GM12878 (cell line): ENCODE results near the gene PPP2R2D. TPM values are rescaled to one million over a fixed set of nuclear protein-coding genes. Genes with fewer than 3 reads are reported as not detected.

Experiments
- ATAC-seq: fragments of 200-7000 bp; cut with Tn5 transposase; 3 replicates; pipeline ENCODE4 v1.9.1; 2020; ENCODE audit warnings: mild to moderate bottlenecking, moderate library complexity
- BruUV-seq: library from RNA; stranded (reverse); fragments of 400-500 nt; replicated peaks from 2 replicates; lab custom pipeline; 2021; lab: Mats Ljungman, UMichigan
- CTCF ChIA-PET: fragments of 300-600 bp; sonication (Branson Sonifier 250); formaldehyde crosslinking; extraction: SDS; loops from one replicate; lab custom pipeline; 2021; ENCODE audit warnings: inconsistent platforms; lab: Yijun Ruan, JAX
- POLR2A ChIA-PET: fragments of 350-600 bp; formaldehyde crosslinking; extraction: SDS; loops from one replicate; lab custom pipeline; 2021; ENCODE audit warnings: inconsistent platforms; lab: Charles Lee
- RAD21 ChIA-PET: fragments of 300-600 bp; sonication (Branson Sonifier 250); formaldehyde crosslinking; loops from one replicate; lab custom pipeline; 2023; ENCODE audit warnings: antibody characterized with exemption; ENCODE audit not compliant: unreplicated experiment; lab: Charles Lee
- SMC1A ChIA-PET: fragments of 300-600 bp; sonication (Branson Sonifier 250); formaldehyde crosslinking; loops from one replicate; lab custom pipeline; 2023; ENCODE audit not compliant: unreplicated experiment, uncharacterized antibody; lab: Charles Lee
- DNase-seq: peaks from one replicate; pipeline ENCODE4 v3.0.0-alpha.2; 2011; ENCODE audit warnings: low read depth, low spot score
- FAIRE-seq: peaks from 3 replicates; lab custom pipeline; 2011; peaks lifted over from hg19 to GRCh38; lab: Jason Lieb, UNC
- H2AFZ ChIP-seq: 2 replicates; pipeline ENCODE4 v1.6.0; 2011; ENCODE audit warnings: low read depth, low read length, control low read depth; ENCODE audit not compliant: control insufficient read depth
- H3K27ac ChIP-seq: 2 replicates; pipeline ENCODE4 v1.5.1; 2011; ENCODE audit warnings: control low read depth; ENCODE audit not compliant: control insufficient read depth, insufficient read depth
- H3K27me3 ChIP-seq, 2 experiments: replicated peaks in 1 of 2; 2 replicates each; pipeline versions ENCODE4 v1.6.0 to v1.6.1; 2011; ENCODE audit warnings: low read length in 1 of 2; ENCODE audit not compliant: control insufficient read depth in 2 of 2, insufficient read depth in 2 of 2
- H3K36me3 ChIP-seq, 2 experiments: 2 replicates each; pipeline ENCODE4 v1.5.1; 2011; ENCODE audit warnings: low read length in 1 of 2; ENCODE audit not compliant: control insufficient read depth in 2 of 2, insufficient read depth in 2 of 2
- H3K4me1 ChIP-seq: 2 replicates; pipeline ENCODE4 v1.6.1; 2011; ENCODE audit warnings: mild to moderate bottlenecking, low read length, moderate library complexity, mixed read lengths; ENCODE audit not compliant: control insufficient read depth, insufficient read depth
- H3K4me2 ChIP-seq: 2 replicates; pipeline ENCODE4 v1.6.0; 2011; ENCODE audit warnings: control low read depth; ENCODE audit not compliant: control insufficient read depth, insufficient read depth
- H3K4me3 ChIP-seq: fragments of 200-600 bp; sonication (generic); 2 replicates; pipeline ENCODE4 v1.5.1; 2016
- H3K79me2 ChIP-seq: 2 replicates; pipeline ENCODE4 v1.6.0; 2011; ENCODE audit warnings: low read length; ENCODE audit not compliant: control insufficient read depth, insufficient read depth
- H3K9ac ChIP-seq: 2 replicates; pipeline ENCODE4 v1.8.0; 2011; ENCODE audit warnings: low read length, control low read depth, mixed read lengths; ENCODE audit not compliant: control insufficient read depth, insufficient read depth
- H3K9me3 ChIP-seq: replicated peaks from 3 replicates; pipeline ENCODE4 v1.5.1; 2011; ENCODE audit warnings: mild to moderate bottlenecking, low read length; ENCODE audit not compliant: control insufficient read depth, insufficient read depth
- H4K20me1 ChIP-seq: 2 replicates; pipeline ENCODE4 v1.6.0; 2011; ENCODE audit not compliant: control insufficient read depth, insufficient read depth
- BMI1 ChIP-seq: fragments of 450-650 bp; IDR thresholded peaks from 2 replicates; pipeline ENCODE4 v1.6.1; 2016; ENCODE audit warnings: mild to moderate bottlenecking, moderate library complexity, borderline replicate concordance
- CBFB ChIP-seq: IDR thresholded peaks from 2 replicates; pipeline ENCODE4 v1.6.1; 2016; ENCODE audit warnings: antibody characterized with exemption, low read depth
- CHD1 ChIP-seq: IDR thresholded peaks from 2 replicates; pipeline ENCODE4 v1.6.1; 2012; ENCODE audit warnings: low read depth, low read length, improper control_type of control experiment
- CHD2 ChIP-seq: IDR thresholded peaks from 2 replicates; pipeline ENCODE4 v1.6.1; 2011; ENCODE audit warnings: low read depth, low read length, improper control_type of control experiment, borderline replicate concordance
- HDAC2 ChIP-seq: fragments of 200-600 bp; sonication (generic); IDR thresholded peaks from 2 replicates; pipeline ENCODE4 v1.6.1; 2017
- MYB ChIP-seq: fragments of 150-350 bp; IDR thresholded peaks from 2 replicates; pipeline ENCODE4 v1.6.1; 2014; ENCODE audit warnings: mild to moderate bottlenecking, low read depth, low read length, borderline replicate concordance
- NBN ChIP-seq: fragments of 450-650 bp; IDR thresholded peaks from 2 replicates; pipeline ENCODE4 v1.6.1; 2016
- PAX5 ChIP-seq: IDR thresholded peaks from 2 replicates; pipeline ENCODE4 v1.6.1; 2011; ENCODE audit warnings: low read depth, low read length, borderline replicate concordance
- SMARCA5 ChIP-seq: fragments of 450-650 bp; IDR thresholded peaks from 2 replicates; pipeline ENCODE4 v1.6.1; 2017; ENCODE audit warnings: mild to moderate bottlenecking
- SP1 ChIP-seq: IDR thresholded peaks from one replicate; pipeline ENCODE4 v1.6.1; 2011; ENCODE audit warnings: low read depth, low read length
- SPI1 ChIP-seq: IDR thresholded peaks from 2 replicates; pipeline ENCODE4 v1.6.1; 2011; ENCODE audit warnings: low read depth, mild to moderate bottlenecking, low read length, moderate library complexity, borderline replicate concordance; ENCODE audit not compliant: insufficient read depth
- SREBF2 ChIP-seq: IDR thresholded peaks from 2 replicates; pipeline ENCODE4 v1.6.1; 2012; ENCODE audit warnings: mild to moderate bottlenecking, low read length
- SUPT20H ChIP-seq: IDR thresholded peaks from 2 replicates; pipeline ENCODE4 v1.6.1; 2011; ENCODE audit warnings: low read depth, mild to moderate bottlenecking, low read length, moderate library complexity, borderline replicate concordance; ENCODE audit not compliant: control insufficient read depth
- SUZ12 ChIP-seq: fragments of 200-600 bp; sonication (generic); IDR thresholded peaks from one replicate; pipeline ENCODE4 v1.6.1; 2018; ENCODE audit warnings: antibody characterized with exemption, mild to moderate bottlenecking; ENCODE audit not compliant: unreplicated experiment
- TCF12 ChIP-seq: IDR thresholded peaks from 2 replicates; pipeline ENCODE4 v1.6.1; 2011; ENCODE audit warnings: low read depth, mild to moderate bottlenecking, low read length
- ZBED1 ChIP-seq: IDR thresholded peaks from 2 replicates; pipeline ENCODE4 v1.6.1; 2016; ENCODE audit warnings: borderline replicate concordance
- WGBS: methylation state at CpG from one replicate; pipeline ENCODE4 v1.1.6; 2016; ENCODE audit warnings: low lambda C conversion rate; ENCODE audit not compliant: insufficient replicate concordance, insufficient coverage; ENCODE audit errors: missing lambda C conversion rate; 5-methylcytosine and 5-hydroxymethylcytosine counted together
- in situ Hi-C: fragments of 300-500 bp; cut with MboI; formaldehyde crosslinking; loops from 9 replicates; pipeline ENCODE4 v1.14.3; 2018; ENCODE audit warnings: mixed read lengths
- intact Hi-C: fragments of 100-400 bp; cut with micrococcal nuclease; formaldehyde crosslinking; loops from one replicate; pipeline ENCODE4 v1.14.2; 2022; ENCODE audit not compliant: unreplicated experiment
- polyA plus RNA-seq, 11 experiments: library from polyadenylated mRNA; depleted of rRNA in 4 of 11; unstranded in 6 of 11; stranded (reverse) in 5 of 11; fragments of >200 nt; fragmentation: Nextera tagmentation in 4 of 11; fragmentation: Illumina TruSeq in 1 of 11; extraction: Ambion mirVana in 4 of 11; extraction: Trizol in 1 of 11; gene quantifications; 1 replicate in 1 of 11; 2 replicates in 10 of 11; pipeline versions ENCODE4 v1.2.1 to v1.2.3, GENCODE V29; 2011 to 2016; ENCODE audit warnings: inconsistent platforms in 2 of 11, missing spikeins in 2 of 11, low read depth in 1 of 11
- total RNA-seq, 4 experiments: library from RNA; depleted of rRNA in 3 of 4; stranded (reverse); fragments of >200 nt in 3 of 4; fragmentation: Illumina TruSeq in 1 of 4; extraction: Trizol in 1 of 4; gene quantifications; 2 replicates each; pipeline versions ENCODE4 v1.2.1 to v1.2.3, GENCODE V29; 2013 to 2021
- TF ChIP-seq, protein P1 (sequence below): fragments of 450-650 bp; IDR thresholded peaks from 2 replicates; pipeline ENCODE4 v1.6.1; 2017; ENCODE audit warnings: low read depth, mild to moderate bottlenecking, moderate library complexity
- TF ChIP-seq, protein P2 (sequence below): fragments of 450-650 bp; IDR thresholded peaks from 2 replicates; pipeline ENCODE4 v1.6.1; 2016; ENCODE audit warnings: mild to moderate bottlenecking, moderate library complexity, borderline replicate concordance
- TF ChIP-seq, protein P3 (sequence below): IDR thresholded peaks from 2 replicates; pipeline ENCODE4 v1.6.1; 2011; ENCODE audit warnings: low read depth, mild to moderate bottlenecking, low read length, moderate library complexity, borderline replicate concordance; ENCODE audit errors: extremely low read depth

PPP2R2D gene
- total and polyA plus RNA-seq, 10 of the 15 experiments (the other 5 are each of a cell fraction or from before 2014, with no cell fraction given), result 2.8 to 41.9 (median 21.8) TPM

- TF ChIP-seq CHD1, result no peak
These were observed 19.9 kb downstream of the PPP2R2D start (continued) for GRCh38 chr10:131920693-131921092.

GRCh38 chr10:131921184-131921583 lies 20.4 kb downstream of the PPP2R2D start:
- peaks cover 45% of the 10 kb centered on the region for H3K79me2 ChIP-seq
- in situ Hi-C loops (no loop called here), intact Hi-C loops (no loop called here)
- SMC1A ChIA-PET, result interaction anchor here (1.2 to 1.3 kb wide), 2 partner anchors 8 to 14 kb away, joined by 4 read pairs; no protein-coding TSS in a partner anchor
- no peak overlapping the region for H3K27ac ChIP-seq
- H4K20me1 ChIP-seq, result no peaks in the 10 kb centered on the region
- H3K4me2 ChIP-seq, result no peak overlapping the region
- RAD21 ChIA-PET, result no interaction called here
- WGBS, result 9% methylated on average over 7 of the region's 8 CpGs
- CTCF ChIA-PET, result no interaction called here
- BruUV-seq, result no TSS peak
- H3K4me3 ChIP-seq, result no peak overlapping the region
- DNase-seq, result no peak
- no peak overlapping the region for H2AFZ ChIP-seq
- H3K36me3 ChIP-seq, result peaks cover 0 to 3% of the 10 kb centered on the region in 2 experiments; a peak in 1 of 4 replicates
- ATAC-seq, result peak; percentile 90
- no peak overlapping the region for H3K9ac ChIP-seq
- H3K27me3 ChIP-seq, result no peaks in the 10 kb centered on the region
- peaks cover 3% of the 10 kb centered on the region; the same call in 1 of the 2 replicates for H3K4me1 ChIP-seq
- FAIRE-seq, result no peak
- H3K9me3 ChIP-seq, result peaks cover 7% of the 10 kb centered on the region
- POLR2A ChIA-PET, result no interaction called here
- TF ChIP-seq CBFB (0 out of 2 replicates have a peak, but pooled peaks have one; percentile 29), PAX5 (0 out of 2 replicates have a peak, but pooled peaks have one; percentile 8), ZBED1 (no peak), SPI1 (no peak), CHD2 (no peak), SREBF2 (no peak), MYB (no peak), SUPT20H (no peak), SUZ12 (no peak), TCF12 (0 out of 2 replicates have a peak, but pooled peaks have one; percentile 73), NBN (no peak), BMI1 (no peak), SP1 (peak; percentile 22), HDAC2 (no peak), SMARCA5 (no peak)
- TF ChIP-seq, protein P1, sequence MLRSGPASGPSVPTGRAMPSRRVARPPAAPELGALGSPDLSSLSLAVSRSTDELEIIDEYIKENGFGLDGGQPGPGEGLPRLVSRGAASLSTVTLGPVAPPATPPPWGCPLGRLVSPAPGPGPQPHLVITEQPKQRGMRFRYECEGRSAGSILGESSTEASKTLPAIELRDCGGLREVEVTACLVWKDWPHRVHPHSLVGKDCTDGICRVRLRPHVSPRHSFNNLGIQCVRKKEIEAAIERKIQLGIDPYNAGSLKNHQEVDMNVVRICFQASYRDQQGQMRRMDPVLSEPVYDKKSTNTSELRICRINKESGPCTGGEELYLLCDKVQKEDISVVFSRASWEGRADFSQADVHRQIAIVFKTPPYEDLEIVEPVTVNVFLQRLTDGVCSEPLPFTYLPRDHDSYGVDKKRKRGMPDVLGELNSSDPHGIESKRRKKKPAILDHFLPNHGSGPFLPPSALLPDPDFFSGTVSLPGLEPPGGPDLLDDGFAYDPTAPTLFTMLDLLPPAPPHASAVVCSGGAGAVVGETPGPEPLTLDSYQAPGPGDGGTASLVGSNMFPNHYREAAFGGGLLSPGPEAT, result no peak
- TF ChIP-seq, protein P2, sequence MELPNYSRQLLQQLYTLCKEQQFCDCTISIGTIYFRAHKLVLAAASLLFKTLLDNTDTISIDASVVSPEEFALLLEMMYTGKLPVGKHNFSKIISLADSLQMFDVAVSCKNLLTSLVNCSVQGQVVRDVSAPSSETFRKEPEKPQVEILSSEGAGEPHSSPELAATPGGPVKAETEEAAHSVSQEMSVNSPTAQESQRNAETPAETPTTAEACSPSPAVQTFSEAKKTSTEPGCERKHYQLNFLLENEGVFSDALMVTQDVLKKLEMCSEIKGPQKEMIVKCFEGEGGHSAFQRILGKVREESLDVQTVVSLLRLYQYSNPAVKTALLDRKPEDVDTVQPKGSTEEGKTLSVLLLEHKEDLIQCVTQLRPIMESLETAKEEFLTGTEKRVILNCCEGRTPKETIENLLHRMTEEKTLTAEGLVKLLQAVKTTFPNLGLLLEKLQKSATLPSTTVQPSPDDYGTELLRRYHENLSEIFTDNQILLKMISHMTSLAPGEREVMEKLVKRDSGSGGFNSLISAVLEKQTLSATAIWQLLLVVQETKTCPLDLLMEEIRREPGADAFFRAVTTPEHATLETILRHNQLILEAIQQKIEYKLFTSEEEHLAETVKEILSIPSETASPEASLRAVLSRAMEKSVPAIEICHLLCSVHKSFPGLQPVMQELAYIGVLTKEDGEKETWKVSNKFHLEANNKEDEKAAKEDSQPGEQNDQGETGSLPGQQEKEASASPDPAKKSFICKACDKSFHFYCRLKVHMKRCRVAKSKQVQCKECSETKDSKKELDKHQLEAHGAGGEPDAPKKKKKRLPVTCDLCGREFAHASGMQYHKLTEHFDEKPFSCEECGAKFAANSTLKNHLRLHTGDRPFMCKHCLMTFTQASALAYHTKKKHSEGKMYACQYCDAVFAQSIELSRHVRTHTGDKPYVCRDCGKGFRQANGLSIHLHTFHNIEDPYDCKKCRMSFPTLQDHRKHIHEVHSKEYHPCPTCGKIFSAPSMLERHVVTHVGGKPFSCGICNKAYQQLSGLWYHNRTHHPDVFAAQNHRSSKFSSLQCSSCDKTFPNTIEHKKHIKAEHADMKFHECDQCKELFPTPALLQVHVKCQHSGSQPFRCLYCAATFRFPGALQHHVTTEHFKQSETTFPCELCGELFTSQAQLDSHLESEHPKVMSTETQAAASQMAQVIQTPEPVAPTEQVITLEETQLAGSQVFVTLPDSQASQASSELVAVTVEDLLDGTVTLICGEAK, result no peak
- TF ChIP-seq, protein P3, sequence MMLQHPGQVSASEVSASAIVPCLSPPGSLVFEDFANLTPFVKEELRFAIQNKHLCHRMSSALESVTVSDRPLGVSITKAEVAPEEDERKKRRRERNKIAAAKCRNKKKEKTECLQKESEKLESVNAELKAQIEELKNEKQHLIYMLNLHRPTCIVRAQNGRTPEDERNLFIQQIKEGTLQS, result no peak
